GM19463 (cell line): Measurements from ENCODE around the gene GEMIN7.

Experiments
- ATAC-seq: cut with Tn5 transposase; IDR thresholded peaks from one replicate; pipeline ENCODE4 v1.9.1; 2021; ENCODE audit warnings: mild to moderate bottlenecking, moderate library complexity; ENCODE audit not compliant: unreplicated experiment

GEMIN7 gene

DNA sequence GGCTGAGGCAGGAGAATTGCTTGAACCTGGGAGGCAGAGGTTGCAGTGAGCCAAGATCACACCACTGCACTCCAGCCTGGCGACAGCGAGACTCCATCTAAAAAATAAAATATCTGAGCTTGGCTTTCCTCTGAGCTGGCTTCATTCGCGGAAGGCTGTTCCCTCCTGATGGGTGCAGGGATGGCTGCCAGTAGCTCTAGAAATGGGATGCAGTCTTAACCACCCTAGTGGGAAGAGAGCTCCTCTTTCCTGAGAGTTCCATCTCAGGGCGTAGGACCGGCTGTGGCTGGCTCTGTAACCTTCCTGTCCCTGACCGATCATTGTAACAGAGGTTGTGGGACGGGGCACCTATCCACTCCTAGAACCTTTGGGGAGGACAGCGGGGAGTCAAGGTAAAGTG is 46.3 kb downstream of the GEMIN7 start:
- ATAC-seq, result no peak

GRCh38 chr19:45125975-45126493 is 47.0 kb downstream of the GEMIN7 start:
- ATAC-seq, result no peak

DNA sequence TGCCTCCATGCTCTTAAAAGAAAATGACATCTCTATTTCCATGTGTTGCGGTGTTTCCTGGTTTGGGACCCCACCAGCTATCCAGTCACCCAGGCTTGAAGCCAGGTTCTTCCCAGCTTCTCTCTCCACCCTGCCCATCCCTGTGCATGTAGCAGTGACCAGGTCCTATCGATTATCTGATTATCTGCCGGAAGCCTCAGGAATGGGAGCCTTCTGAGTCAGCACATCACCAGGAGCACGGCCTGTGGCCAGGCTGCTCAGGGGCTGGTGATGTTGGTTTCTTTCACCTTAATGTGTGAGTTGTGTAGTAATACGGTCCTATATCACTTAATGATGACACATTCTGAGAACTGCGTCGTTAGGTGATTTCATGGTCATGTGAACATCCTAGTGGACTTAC is 47.6 kb downstream of the GEMIN7 start:
- no peak for ATAC-seq

DNA sequence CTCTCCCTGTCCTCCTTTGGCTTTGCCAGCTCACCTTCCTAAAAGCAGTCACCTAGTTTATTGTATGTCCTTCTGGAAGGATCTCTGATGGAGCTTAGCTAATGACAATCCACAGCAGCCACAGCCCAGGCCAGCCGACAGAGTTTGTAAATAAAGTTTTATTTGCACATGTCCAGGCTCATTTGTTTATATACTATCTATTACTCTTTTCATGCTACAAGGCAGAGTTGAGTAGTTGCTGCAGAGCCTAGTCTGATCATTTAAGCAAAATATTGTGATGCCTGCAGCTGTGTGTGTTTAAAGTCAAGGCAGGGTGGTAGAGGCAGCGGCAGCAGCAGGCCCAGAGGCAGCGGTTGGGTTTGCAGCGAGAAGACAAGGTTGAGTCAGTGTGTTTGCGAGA is 49.1 kb downstream of the GEMIN7 start:
- no peak for ATAC-seq

DNA sequence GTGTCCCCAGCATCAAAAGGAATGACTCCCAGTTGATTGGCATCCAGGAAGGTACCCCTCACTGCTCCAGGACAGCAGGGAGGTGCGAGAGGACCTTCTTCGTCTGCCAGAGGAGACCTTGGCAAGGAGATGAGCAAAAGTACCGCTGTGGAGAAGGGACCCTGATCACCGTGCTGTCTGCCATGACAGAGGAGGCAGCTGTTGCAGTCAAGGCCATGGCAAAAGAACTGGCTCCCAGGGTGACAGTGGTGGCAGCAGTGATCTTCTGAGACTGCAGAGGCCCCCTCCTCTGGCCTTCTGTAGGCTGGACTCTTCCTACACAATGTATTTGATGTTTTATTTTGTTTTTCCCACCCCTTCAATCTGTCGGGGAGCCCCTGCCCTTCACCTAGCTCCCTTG is 49.7 kb downstream of the GEMIN7 start:
- ATAC-seq, result no peak

DNA sequence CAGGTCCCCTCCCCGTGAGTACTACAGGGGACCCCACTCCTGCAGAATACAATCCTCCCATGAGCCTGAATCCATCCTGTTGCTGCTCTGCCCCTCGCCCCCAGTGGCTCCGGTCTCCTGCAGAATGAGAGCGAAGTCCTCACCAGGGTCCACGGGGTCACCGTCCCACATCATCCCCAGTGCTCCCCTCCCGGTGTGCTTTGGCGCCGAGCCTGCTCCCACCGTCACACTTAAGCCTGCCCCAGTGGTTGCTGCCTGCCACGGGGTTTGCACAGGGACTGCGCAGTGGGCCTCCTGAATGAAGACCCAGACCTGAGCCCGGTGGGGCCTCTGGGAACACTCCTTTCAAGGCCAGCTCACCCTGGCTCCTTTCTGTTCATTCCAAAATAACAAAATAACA is 51.2 kb downstream of the GEMIN7 start:
- no peak for ATAC-seq

GRCh38 chr19:45130888-45131615 is 52.0 kb downstream of the GEMIN7 start:
- ATAC-seq, result no peak

DNA sequence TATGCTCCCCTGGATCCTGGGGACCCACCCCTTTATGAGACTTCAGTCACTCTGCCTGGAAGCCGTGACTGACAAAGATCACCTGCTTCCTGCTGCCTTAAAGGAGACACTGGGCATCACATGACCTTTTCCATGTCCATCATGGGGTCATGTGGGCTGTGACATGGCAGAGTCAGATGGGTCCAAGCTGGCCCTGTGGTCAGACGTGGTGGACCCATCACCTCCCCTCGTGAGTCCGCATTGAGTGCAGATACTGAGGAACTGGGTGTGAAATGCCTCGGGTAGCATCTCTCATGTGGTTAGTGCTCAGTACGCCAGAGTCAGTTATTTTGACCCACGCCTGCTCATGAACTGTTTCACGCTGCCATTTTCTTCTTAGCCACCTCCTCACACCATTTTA is 54.6 kb downstream of the GEMIN7 start:
- ATAC-seq, result no peak

DNA sequence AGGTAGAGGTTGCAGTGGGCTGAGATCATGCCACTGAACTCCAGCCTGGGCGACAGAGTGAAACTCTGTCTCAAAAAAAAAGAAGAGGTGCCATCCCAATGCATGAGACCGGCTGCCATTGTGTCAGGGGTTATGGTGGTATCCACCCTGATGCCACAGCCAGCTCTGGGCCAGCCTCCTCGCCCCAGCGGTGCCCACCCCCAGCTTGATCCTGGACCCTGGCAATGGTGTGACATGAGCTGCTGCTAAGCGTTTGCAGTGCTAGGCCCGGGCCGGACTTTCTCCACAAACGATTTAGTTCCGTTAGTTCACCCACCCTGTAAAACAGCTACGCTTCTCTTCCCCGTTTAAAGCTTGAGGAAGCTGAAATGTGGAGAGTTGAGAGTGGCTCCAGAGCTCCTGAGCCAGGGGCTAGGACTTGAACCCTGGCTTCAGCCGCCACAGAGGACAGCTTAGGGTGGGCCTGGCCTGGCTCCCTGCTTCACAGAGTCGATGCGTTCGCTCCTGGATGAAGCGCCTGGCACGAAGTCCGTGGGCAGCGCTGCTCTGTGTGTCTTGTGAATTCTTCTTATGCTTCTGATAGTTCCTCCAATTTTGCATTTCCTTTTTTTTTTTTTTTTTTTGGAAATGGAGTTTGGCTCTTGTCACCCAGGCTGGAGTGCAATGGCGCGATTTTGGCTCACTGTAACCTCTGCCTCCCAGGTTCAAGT is 56.3 kb downstream of the GEMIN7 start:
- ATAC-seq, result no peak

GRCh38 chr19:45136507-45137178 is 57.6 kb downstream of the GEMIN7 start:
- ATAC-seq, result no peak

DNA sequence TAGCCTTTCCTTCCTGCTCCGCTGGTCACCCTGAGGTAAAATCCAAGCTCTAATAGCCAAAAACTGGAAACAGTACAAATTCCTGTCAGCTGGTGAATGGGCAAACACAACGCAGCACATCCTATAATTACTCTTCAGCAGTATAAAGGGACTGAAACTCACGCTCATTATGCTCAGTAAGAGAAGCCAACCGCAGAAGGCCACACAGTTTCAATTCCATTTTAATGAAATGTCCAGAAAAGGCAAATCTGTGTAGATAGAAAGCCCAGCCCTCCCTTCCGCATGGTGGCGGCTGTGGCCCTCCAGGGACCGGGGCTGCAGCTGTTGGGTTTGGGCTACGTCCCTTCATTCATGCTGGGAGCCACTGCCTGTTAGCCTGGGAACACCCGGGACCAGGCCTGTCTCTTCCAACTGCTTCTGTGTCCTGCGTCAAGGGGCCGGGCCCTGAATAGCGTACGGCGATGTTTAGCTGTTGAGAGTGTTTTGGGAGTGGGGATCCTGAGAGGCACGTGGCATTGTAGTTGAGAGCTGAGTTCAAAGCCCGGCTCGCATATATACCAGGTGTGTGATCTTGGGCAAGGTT is 58.2 kb downstream of the GEMIN7 start:
- peak; percentile 82 for ATAC-seq

GRCh38 chr19:45138303-45138751 is 59.3 kb downstream of the GEMIN7 start:
- no peak for ATAC-seq

DNA sequence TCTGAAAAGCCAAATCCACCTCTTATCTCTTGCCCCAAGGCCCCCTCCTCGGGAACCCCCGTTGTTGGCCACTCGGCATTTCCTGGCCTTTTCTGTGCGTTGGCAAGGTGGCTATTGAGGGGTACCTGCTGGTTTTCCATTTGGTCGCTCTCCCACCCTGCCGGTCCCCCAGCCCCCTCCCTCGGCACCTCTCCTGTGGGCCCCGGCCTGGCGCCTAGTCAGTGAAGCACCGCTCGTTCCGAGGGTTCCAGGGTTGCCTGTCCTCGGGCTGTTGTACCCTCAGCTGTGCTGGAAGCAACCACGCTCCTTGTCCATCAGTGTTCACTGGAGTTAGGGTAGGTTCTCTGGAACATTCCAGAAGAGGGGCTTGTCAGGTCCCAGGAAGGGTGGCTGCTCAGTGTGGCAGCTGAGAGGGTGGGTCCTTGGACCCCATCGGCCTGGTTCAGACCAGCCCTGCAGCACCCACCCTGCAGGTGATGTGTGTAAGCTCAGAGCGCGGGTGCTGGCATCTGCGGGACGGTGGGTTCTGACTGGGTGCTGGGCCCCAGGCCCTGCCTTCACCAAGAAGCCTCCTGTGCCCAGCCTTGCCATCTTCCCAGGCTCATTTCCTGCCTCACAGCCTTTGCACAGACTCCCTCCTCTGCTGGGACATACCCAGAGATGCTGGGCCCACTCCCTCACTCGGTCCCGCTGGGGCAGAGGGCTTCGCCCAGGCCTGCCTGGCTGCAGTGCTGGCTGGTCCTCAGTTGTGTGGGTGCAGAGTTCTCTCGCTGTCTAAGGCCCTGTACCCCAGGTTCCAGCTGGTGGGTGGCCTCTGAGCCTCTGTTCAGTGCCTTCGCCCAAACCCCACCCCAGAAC is 60.5 kb downstream of the GEMIN7 start:
- ATAC-seq, result no peak

- no peak for ATAC-seq
Measured at GRCh38 chr19:45140144-45140503, 61.1 kb downstream of the GEMIN7 start.

DNA sequence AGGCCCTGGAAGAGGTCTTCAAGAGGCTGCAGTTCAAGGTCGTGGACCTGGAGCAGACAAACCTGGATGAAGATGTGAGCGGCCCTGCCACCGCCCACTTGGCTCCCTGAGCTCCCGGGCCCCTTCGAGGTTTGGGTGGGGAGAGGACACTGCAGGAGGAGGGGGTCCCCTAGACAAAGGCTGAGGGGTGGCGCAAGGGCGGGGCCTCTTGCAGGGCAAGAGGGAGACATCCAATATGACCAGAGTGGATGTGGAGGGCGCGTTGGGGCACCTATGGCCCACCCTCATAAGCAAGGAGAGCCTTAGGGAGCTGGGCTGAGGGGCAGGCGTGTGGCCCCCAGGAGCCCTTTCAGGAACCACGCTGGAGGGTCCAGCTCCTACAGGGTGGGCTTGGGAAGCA is 61.5 kb downstream of the GEMIN7 start:
- no peak for ATAC-seq
